Brain microvascular endothelial cell (primary cell): ENCODE measurements around the gene PFKFB3.
"Not testable (repeated sequence)": the region's sequence is repeated elsewhere in the genome, so short reads cannot be mapped to it uniquely, and the experiment has no call there.

ENCODE experiments used
- DNase-seq: peaks from one replicate; pipeline ENCODE4 v3.0.0-alpha.2; 2020
- H3K27ac ChIP-seq: fragments of 250-450 bp; sonication (Bioruptor Pico); 2 replicates; pipeline ENCODE4 v1.5.1; 2020; ENCODE audit warnings: mild to moderate bottlenecking, moderate library complexity
- H3K27me3 ChIP-seq: fragments of 250-450 bp; sonication (Bioruptor Pico); replicated peaks from 2 replicates; pipeline ENCODE4 v1.5.1; 2020; ENCODE audit warnings: mild to moderate bottlenecking
- H3K36me3 ChIP-seq: fragments of 250-450 bp; sonication (Bioruptor Pico); replicated peaks from 2 replicates; pipeline ENCODE4 v1.5.1; 2020; ENCODE audit warnings: mild to moderate bottlenecking
- H3K4me3 ChIP-seq: 2 replicates; pipeline ENCODE4 v1.5.1; 2011; ENCODE audit warnings: low read depth, mild to moderate bottlenecking, control low read depth, low read length, moderate library complexity
- CTCF ChIP-seq: IDR thresholded peaks from 2 replicates; pipeline ENCODE4 v1.5.1; 2011; ENCODE audit warnings: low read depth, mild to moderate bottlenecking, moderate library complexity, low read length, control low read depth, inconsistent platforms; ENCODE audit errors: missing control alignments
- in situ Hi-C: cut with HindIII; loops from 2 replicates; pipeline ENCODE4 v1.10.0; 2017; ENCODE audit warnings: low sequenced_read_pairs, low pct_ligation_motif_present

The PFKFB3 gene

GRCh38 chr10:6282454-6282958, 79.8 kb downstream of the PFKFB3 start:
- no peak for DNase-seq
- Histone ChIP-seq H3K27ac (no peak overlapping the region), H3K36me3 (no peaks in the 10 kb centered on the region), H3K4me3 (no peak overlapping the region), H3K27me3 (no peaks in the 10 kb centered on the region)
- no peak for TF ChIP-seq CTCF
- in situ Hi-C loops: no loop called here

- Histone ChIP-seq H3K27ac (no peak overlapping the region), H3K4me3 (no peak overlapping the region), H3K27me3 (no peaks in the 10 kb centered on the region), H3K36me3 (no peaks in the 10 kb centered on the region)
- no peak for DNase-seq
- TF ChIP-seq CTCF: no peak
- in situ Hi-C loops: no loop called here
These were observed 80.9 kb downstream of the PFKFB3 start for GRCh38 chr10:6283655-6284054.

GRCh38 chr10:6290621-6291020, 87.9 kb downstream of the PFKFB3 start:
- H3K36me3 ChIP-seq, H3K4me3 ChIP-seq, H3K27me3 ChIP-seq, in situ Hi-C loops, DNase-seq, H3K27ac ChIP-seq: not testable (repeated sequence)

- no peaks in the 10 kb centered on the region for H3K36me3 ChIP-seq
- no peak overlapping the region for H3K4me3 ChIP-seq
- in situ Hi-C loops: no loop called here
- H3K27ac ChIP-seq: no peak overlapping the region
- TF ChIP-seq CTCF: no peak
- DNase-seq: no peak
- H3K27me3 ChIP-seq: no peaks in the 10 kb centered on the region
These were observed 90.0 kb downstream of the PFKFB3 start for GRCh38 chr10:6292741-6293151.

- in situ Hi-C loops, DNase-seq, H3K27me3 ChIP-seq, H3K27ac ChIP-seq, H3K4me3 ChIP-seq, H3K36me3 ChIP-seq: not testable (repeated sequence)
These were observed 93.7 kb downstream of the PFKFB3 start for GRCh38 chr10:6296425-6296824.

GRCh38 chr10:6296828-6297251, 94.1 kb downstream of the PFKFB3 start:
- in situ Hi-C loops: no loop called here
- no peak overlapping the region for H3K27ac ChIP-seq
- H3K27me3 ChIP-seq: no peaks in the 10 kb centered on the region
- no peaks in the 10 kb centered on the region for H3K36me3 ChIP-seq
- no peak overlapping the region for H3K4me3 ChIP-seq
- no peak for TF ChIP-seq CTCF
- DNase-seq: no peak

- no peak overlapping the region for H3K27ac ChIP-seq
- no peak overlapping the region for H3K4me3 ChIP-seq
- no peak for DNase-seq
- in situ Hi-C loops: no loop called here
- H3K36me3 ChIP-seq: no peaks in the 10 kb centered on the region
- TF ChIP-seq CTCF: no peak
- no peaks in the 10 kb centered on the region for H3K27me3 ChIP-seq
These were observed 94.8 kb downstream of the PFKFB3 start for GRCh38 chr10:6297522-6297921.
